OCI-LY1 (cell line): ENCODE measurements around the gene CPEB4.

Experiments
- H2AFZ ChIP-seq: fragments of 200-600 bp; sonication (generic), shearing (Covaris generic); 2 replicates; pipeline ENCODE4 v1.6.0; 2014; ENCODE audit warnings: antibody characterized with exemption, mild to moderate bottlenecking, low read length
- H3F3A ChIP-seq: fragments of 200-600 bp; sonication (generic), shearing (Covaris generic); 2 replicates; pipeline ENCODE4 v1.6.0; 2014; ENCODE audit warnings: mild to moderate bottlenecking, antibody characterized with exemption, low read length, moderate library complexity; ENCODE audit not compliant: insufficient read depth
- H3K27ac ChIP-seq: fragments of 200-600 bp; sonication (generic); 2 replicates; pipeline ENCODE4 v1.5.1; 2014; ENCODE audit warnings: low read length, mixed run types, mild to moderate bottlenecking, low read depth; ENCODE audit not compliant: poor library complexity, severe bottlenecking
- H3K27me3 ChIP-seq: fragments of 200-600 bp; sonication (generic); 2 replicates; pipeline ENCODE4 v1.6.0; 2014; ENCODE audit warnings: antibody characterized with exemption, mild to moderate bottlenecking, low read length, moderate library complexity; ENCODE audit not compliant: insufficient read depth
- H3K36me3 ChIP-seq: fragments of 200-600 bp; sonication (generic); 2 replicates; pipeline ENCODE4 v1.6.1; 2014; ENCODE audit warnings: mild to moderate bottlenecking, antibody characterized with exemption, low read length, moderate library complexity, mixed read lengths; ENCODE audit not compliant: insufficient read depth
- H3K4me1 ChIP-seq: fragments of 200-600 bp; sonication (generic); 2 replicates; pipeline ENCODE4 v1.5.1; 2014; ENCODE audit warnings: mild to moderate bottlenecking, low read length, moderate library complexity; ENCODE audit not compliant: insufficient read depth, severe bottlenecking
- H3K4me2 ChIP-seq: fragments of 200-600 bp; sonication (generic), shearing (Covaris generic); 2 replicates; pipeline ENCODE4 v1.6.1; 2014; ENCODE audit warnings: low read length
- H3K4me3 ChIP-seq: fragments of 200-600 bp; sonication (generic); 2 replicates; pipeline ENCODE4 v1.5.1; 2014; ENCODE audit warnings: low read length, low read depth, mild to moderate bottlenecking, mixed read lengths; ENCODE audit not compliant: poor library complexity, severe bottlenecking
- H3K79me2 ChIP-seq: fragments of 200-600 bp; shearing (Covaris generic); 2 replicates; pipeline ENCODE4 v1.6.1; 2016; ENCODE audit warnings: mixed run types, low read length, mixed read lengths; ENCODE audit not compliant: insufficient read depth
- H3K9ac ChIP-seq: fragments of 200-600 bp; sonication (generic), shearing (Covaris generic); 2 replicates; pipeline ENCODE4 v1.6.1; 2014; ENCODE audit warnings: mild to moderate bottlenecking, low read length, mixed read lengths
- H3K9me2 ChIP-seq: fragments of 200-600 bp; sonication (generic), shearing (Covaris generic); 2 replicates; pipeline ENCODE4 v1.6.1; 2014; ENCODE audit warnings: low read depth, mild to moderate bottlenecking, low read length, mixed read lengths
- H3K9me3 ChIP-seq: fragments of 200-600 bp; shearing (Covaris generic); 2 replicates; pipeline ENCODE4 v1.6.1; 2014; ENCODE audit warnings: low read length, mixed read lengths
- H4K20me1 ChIP-seq: fragments of 200-600 bp; sonication (generic), shearing (Covaris generic); 2 replicates; pipeline ENCODE4 v1.6.0; 2016; ENCODE audit warnings: mild to moderate bottlenecking, low read length; ENCODE audit not compliant: insufficient read depth
- CTCF ChIP-seq: fragments of 200-600 bp; sonication (generic), shearing (Covaris generic); IDR thresholded peaks from 2 replicates; pipeline ENCODE4 v1.5.1; 2017; ENCODE audit warnings: mild to moderate bottlenecking, antibody characterized with exemption, low read length, moderate library complexity, mixed read lengths
- EZH2 ChIP-seq: fragments of 200-600 bp; sonication (generic), shearing (Covaris generic); IDR thresholded peaks from 2 replicates; pipeline ENCODE4 v1.8.0; 2017; ENCODE audit warnings: borderline replicate concordance, mixed run types, mild to moderate bottlenecking, antibody characterized with exemption, low read length, moderate library complexity, mixed read lengths

Gene CPEB4

GRCh38 chr5:173941758-173942401 lies 53.7 kb downstream of the CPEB4 start:
- Histone ChIP-seq H2AFZ (no peak overlapping the region), H3K9ac (no peak overlapping the region), H3K9me3 (no peaks in the 10 kb centered on the region), H3K27me3 (no peaks in the 10 kb centered on the region), H3K4me2 (no peak overlapping the region), H3K4me1 (peaks cover 31% of the 10 kb centered on the region), H3K79me2 (0 out of 2 replicates have a peak, but pooled peaks cover 5% of the 10 kb centered on the region), H4K20me1 (no peaks in the 10 kb centered on the region), H3K9me2 (no peaks in the 10 kb centered on the region), H3F3A (no peaks in the 10 kb centered on the region), H3K4me3 (no peak overlapping the region), H3K27ac (no peak overlapping the region), H3K36me3 (peaks cover 24% of the 10 kb centered on the region)
- TF ChIP-seq CTCF: no peak
- no peak for TF ChIP-seq EZH2

- H3K27me3 ChIP-seq: no peaks in the 10 kb centered on the region
- H3K79me2 ChIP-seq: 0 out of 2 replicates have a peak, but pooled peaks cover 5% of the 10 kb centered on the region
- H3K9me2 ChIP-seq: no peaks in the 10 kb centered on the region
- H3K4me1 ChIP-seq: peaks cover 31% of the 10 kb centered on the region
- no peaks in the 10 kb centered on the region for H3F3A ChIP-seq
- TF ChIP-seq EZH2 (no peak), CTCF (no peak)
- no peak overlapping the region for H3K4me3 ChIP-seq
- peaks cover 49% of the 10 kb centered on the region for H3K36me3 ChIP-seq
- H3K4me2 ChIP-seq: no peak overlapping the region
- no peaks in the 10 kb centered on the region for H3K9me3 ChIP-seq
- no peak overlapping the region for H2AFZ ChIP-seq
- H3K9ac ChIP-seq: no peak overlapping the region
- H4K20me1 ChIP-seq: no peaks in the 10 kb centered on the region
- H3K27ac ChIP-seq: no peak overlapping the region
Measured at GRCh38 chr5:173944511-173944910, 56.4 kb downstream of the CPEB4 start.

- no peaks in the 10 kb centered on the region for H4K20me1 ChIP-seq
- H3K9me3 ChIP-seq: no peaks in the 10 kb centered on the region
- no peak overlapping the region for H3K9ac ChIP-seq
- peaks cover 29% of the 10 kb centered on the region for H3K4me1 ChIP-seq
- H3K27ac ChIP-seq: no peak overlapping the region
- H3K4me2 ChIP-seq: no peak overlapping the region
- TF ChIP-seq EZH2 (no peak), CTCF (no peak)
- H2AFZ ChIP-seq: no peak overlapping the region
- peaks cover 56% of the 10 kb centered on the region for H3K36me3 ChIP-seq
- H3K79me2 ChIP-seq: 0 out of 2 replicates have a peak, but pooled peaks cover 5% of the 10 kb centered on the region
- H3K4me3 ChIP-seq: no peak overlapping the region
- H3K9me2 ChIP-seq: no peaks in the 10 kb centered on the region
- H3K27me3 ChIP-seq: no peaks in the 10 kb centered on the region
- no peaks in the 10 kb centered on the region for H3F3A ChIP-seq
Measured at GRCh38 chr5:173945160-173945559, 57.0 kb downstream of the CPEB4 start.
